Fibroblast of pulmonary artery (primary cell): ENCODE results near the gene ING3.

Experiments
- DNase-seq: peaks from one replicate; pipeline ENCODE4 v3.0.0-alpha.2; 2010; ENCODE audit warnings: low read depth
- H3K4me3 ChIP-seq: replicated peaks from 2 replicates; pipeline ENCODE4 v1.5.1; 2011; ENCODE audit warnings: low read depth, mild to moderate bottlenecking, control low read depth, low read length, moderate library complexity
- CTCF ChIP-seq: IDR thresholded peaks from 2 replicates; pipeline ENCODE4 v1.5.1; 2011; ENCODE audit warnings: mild to moderate bottlenecking, control low read depth, low read length, inconsistent platforms; ENCODE audit errors: missing control alignments

The ING3 gene

GRCh38 chr7:120992272-120992964 lies 41.8 kb downstream of the ING3 start:
- H3K4me3 ChIP-seq, result peak overlapping the region; percentile 64
- no peak for DNase-seq
- no peak for TF ChIP-seq CTCF

- H3K4me3 ChIP-seq, result no peak overlapping the region
- no peak for DNase-seq
- no peak for TF ChIP-seq CTCF
Observed at GRCh38 chr7:120992965-120993494, 42.5 kb downstream of the ING3 start.

- no peak overlapping the region for H3K4me3 ChIP-seq
Observed at GRCh38 chr7:120993553-120994191, 43.1 kb downstream of the ING3 start.

GRCh38 chr7:120994512-120995410 lies 44.2 kb downstream of the ING3 start:
- peak; percentile 10 for DNase-seq

More at GRCh38 chr7:120993553-120994191, 43.1 kb downstream of the ING3 start:
- TF ChIP-seq CTCF, result no peak
- peak; percentile 56 for DNase-seq

GRCh38 chr7:120995654-120996053 lies 45.1 kb downstream of the ING3 start:
- no peak overlapping the region for H3K4me3 ChIP-seq
- DNase-seq, result no peak
- TF ChIP-seq CTCF, result no peak

More at GRCh38 chr7:120994512-120995410, 44.2 kb downstream of the ING3 start:
- TF ChIP-seq CTCF, result no peak
- H3K4me3 ChIP-seq, result no peak overlapping the region

GRCh38 chr7:120996333-120996987 lies 45.9 kb downstream of the ING3 start:
- TF ChIP-seq CTCF, result no peak
- H3K4me3 ChIP-seq, result no peak overlapping the region
- DNase-seq, result peak; percentile 93
